Activated effector memory CD4-positive, alpha-beta T cell treated with Interleukin-2 at 50 U/mL for 16 hours (primary cell): ENCODE results near the gene PAWR.
"Not testable (repeated sequence)": the region's sequence is repeated elsewhere in the genome, so short reads cannot be mapped to it uniquely, and the experiment has no call there.

Experiments
- DNase-seq: peaks from one replicate; pipeline ENCODE4 v3.0.0-alpha.2; 2020

The PAWR gene

DNA sequence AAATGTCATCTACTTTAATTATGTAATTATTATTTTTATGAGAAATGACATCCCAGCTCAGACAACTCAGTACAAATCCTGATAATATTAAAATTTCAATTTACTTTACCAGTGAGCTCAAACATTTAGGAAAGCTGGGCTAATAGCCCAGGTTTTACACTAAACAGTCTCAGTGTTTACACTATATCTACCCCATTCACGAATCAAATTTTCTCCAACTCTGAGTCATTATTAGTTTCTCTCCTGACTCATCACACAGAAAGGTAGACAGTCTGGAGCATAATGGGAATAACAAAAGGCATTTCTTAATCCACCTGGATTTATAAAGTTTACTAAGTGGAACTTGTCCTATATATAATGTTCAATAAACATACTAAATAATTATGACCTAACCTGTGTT lies 5.7 kb downstream of the PAWR start:
- DNase-seq: no peak

DNA sequence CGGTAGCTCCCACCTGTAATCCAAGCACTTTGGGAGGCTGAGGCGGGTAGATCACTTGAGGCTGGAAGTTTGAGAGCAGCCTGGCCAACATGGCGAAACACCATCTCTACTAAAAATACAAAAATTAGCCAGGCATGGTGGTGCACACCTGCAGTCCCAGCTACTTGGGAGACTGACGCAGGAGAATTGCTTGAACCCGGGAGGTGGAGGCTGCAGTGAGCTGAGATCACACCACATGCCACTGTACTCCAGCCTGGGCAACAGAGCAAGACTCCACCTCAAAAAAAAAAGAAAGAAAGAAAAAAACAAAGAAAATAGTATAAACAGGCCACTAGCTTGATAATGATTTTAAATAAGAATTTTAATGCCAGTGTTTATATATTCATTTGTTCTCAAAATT lies 6.4 kb downstream of the PAWR start:
- not testable (repeated sequence) for DNase-seq

DNA sequence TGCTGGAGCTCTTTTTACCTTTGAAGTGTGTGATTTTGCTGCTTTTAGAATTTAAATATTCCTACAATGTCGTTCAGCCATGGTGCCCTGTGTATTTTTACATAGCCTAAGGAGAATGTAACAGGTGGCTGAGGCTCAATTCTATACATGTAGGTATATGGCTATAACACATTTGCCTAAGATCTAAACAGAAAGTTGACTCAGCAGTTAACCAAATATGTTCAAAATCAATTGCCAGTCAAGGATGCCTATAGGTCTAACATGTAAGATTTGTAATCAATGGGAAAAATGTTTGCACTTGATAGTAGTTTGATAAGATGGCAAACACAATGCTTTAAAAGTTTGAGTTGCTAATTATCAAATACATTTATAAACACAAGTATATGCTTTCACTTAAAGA lies 8.2 kb downstream of the PAWR start:
- no peak for DNase-seq

DNA sequence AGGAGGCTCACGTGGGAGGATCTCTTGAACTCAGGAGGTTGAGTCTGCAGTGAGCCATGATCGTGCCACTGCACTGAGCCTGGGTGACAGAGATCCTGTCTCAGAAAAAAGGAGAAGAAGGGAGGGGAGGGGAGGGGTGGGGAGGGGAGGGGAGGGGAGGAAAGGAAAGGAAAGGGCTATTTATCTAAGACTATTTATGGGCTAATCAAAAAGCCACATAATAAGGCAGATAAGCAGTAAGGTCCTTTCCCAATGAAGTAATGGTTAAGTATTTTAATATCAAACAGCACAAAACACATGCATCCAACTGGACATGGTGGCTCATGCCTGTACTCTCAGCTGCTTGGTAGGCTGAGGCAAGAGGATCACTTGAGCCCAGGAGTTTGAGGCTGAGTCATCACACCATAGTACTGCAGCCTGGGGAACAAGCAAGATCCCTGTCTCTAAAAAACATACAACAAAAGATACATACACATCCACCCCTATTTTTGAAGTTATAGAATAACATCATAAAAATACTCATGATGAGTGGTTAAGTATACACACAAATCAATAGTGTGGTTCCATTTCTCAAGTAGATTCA lies 9.7 kb downstream of the PAWR start:
- DNase-seq: no peak

DNA sequence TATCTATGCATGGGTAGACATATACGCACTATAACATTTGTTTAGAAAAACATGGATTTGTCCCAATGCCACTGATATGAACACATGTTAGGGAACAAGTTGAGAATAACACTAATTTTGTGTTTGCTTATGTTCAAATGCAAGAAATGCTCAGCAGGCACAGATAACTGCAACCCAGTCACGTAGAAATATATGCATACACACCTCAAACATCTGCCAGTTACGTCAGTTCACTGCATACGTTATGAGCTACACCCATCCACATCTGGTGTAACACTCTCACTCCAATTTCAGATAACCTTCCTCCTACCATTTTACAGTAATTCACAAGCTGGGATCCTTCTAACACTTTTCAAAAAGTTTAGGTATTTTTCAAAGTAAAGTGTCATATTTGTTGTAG lies 10.7 kb downstream of the PAWR start:
- no peak for DNase-seq

DNA sequence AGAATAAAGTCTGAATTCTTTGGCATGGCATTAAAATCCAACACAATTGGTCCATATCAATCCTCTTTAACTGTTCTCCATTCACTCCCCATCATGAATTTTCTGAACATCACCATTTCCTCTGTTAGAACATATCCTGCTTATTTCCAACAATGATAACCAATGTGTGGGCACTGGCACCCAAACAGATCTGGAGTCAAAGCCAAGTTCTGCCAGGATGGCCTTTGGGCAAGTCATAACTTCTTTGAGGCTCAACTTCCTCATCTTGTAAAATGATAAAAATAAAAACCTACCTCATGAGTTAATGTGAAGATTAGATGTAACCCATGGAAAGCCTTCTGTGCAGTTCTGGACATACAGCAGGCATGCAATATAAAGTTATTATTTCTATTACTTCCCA lies 12.5 kb downstream of the PAWR start:
- DNase-seq: no peak

DNA sequence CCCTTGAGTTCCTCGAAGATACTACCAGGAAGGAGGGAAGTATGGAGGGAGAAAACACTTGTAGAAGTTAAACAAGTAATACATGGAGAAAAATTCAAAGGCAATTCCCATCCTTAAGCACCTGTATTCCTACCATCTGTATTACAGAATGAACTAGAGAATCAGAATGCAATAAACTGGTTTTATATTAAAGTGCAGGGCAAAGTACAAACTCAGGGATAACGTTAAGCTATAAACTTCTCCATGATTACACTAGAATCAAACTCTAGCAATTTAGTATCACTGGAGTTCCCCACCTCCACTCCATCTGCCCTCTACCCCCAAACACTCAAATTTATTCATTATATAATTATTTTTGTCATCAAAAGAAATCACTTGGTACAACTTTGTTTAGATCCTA lies 13.1 kb downstream of the PAWR start:
- DNase-seq: no peak

DNA sequence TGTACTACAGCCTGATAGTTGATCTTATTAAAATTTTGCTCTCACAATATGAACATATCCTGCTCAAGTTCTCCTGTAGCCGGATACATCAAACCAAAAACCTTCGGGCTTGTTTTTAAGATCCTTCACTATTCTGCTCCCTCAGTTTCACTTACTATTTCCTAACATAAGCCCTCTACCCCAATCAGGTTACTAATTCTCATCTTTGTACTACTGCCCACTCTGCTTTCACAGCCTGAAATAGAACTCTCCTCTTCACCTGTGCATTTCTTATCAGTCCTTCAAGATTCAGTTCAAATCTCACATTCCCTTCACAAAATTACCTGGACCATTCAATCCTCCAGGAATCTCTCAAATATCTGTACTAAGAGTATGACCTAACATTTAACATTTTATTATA lies 14.2 kb downstream of the PAWR start:
- no peak for DNase-seq

DNA sequence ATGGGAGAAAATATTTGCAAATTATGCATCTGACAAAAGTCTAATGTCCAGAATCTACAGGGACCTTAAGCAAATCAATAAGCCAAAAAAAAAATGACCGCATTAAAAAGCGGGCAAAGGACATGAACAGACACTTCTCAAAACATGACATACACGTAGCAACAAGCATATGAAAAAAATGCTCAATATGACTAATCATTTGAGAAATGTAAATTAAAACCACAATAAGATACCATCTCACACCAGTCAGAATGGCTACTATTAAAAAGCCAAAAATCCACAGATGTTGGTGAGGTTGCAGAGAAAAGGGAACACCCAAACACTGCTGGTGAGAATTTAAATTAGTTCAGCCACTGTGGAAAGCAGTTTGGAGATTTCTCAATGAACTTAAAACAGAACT lies 16.1 kb downstream of the PAWR start:
- no peak for DNase-seq

DNA sequence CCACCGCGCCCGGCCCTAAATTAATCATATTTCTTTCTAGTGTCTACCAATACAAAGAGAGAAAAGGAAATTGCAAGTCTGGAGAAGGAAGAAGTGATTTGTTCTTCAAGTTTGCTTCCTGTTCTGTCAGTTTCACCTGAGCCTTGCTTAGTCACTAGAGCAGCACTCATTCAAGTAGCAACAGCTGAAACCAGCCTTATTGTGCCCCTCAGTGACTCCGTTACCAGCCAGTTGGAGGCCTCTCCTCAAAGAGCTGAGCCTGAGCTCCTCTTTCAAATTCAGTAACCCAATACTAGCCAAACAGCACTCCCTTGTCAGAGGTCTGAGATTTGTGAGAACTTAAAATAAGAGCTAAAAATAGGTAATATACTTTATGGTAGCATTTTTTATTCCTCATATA lies 17.4 kb downstream of the PAWR start:
- no peak for DNase-seq

DNA sequence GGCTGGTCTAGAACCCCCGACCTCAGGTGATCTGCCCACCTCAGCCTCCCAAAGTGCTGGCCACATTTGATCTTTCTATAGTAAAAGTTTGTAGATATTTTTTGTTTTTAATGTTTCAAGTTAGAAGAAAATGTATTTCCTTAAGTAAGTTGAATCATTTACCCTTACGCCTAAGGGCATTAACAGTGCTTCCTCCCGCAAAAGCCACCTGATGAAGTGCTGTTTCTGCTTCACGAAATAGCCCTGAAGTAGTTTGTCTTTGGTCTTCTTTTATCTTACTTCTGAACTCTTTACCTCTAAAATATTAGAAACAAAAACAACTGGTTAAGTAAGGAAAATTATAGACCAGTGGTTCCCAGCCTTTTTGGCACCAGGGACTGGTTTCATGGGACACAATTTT lies 22.7 kb downstream of the PAWR start:
- no peak for DNase-seq

DNA sequence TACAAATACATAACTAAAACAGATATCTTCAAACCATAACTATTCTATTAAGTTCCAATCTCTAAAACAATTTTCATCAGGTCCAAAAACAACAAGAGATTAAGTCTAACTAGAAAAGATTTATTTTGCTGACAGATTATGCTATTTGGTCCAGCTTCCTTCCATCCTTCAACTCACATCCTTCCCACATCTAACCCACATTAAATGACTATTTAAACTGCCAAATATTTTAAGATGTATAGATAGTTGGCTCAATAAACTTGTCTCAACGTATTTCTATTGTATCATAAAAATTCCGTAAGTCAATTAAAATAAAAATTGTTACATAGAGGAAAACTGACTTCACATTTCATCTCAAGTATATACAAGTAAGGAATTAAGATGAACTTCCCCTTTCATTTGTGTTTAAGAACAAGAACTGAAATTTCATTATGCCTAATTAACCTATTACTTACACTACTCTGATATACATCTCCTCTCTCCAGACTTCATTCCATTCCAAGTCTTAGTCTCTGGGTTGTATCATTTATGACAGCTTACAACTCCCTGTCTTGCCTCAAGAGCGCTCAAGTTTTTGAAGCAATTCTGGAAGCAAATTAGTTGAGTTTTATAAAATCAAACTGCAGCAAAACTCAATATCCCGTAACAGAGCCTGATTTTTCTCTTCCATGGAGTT lies 25.4 kb downstream of the PAWR start:
- DNase-seq: no peak

DNA sequence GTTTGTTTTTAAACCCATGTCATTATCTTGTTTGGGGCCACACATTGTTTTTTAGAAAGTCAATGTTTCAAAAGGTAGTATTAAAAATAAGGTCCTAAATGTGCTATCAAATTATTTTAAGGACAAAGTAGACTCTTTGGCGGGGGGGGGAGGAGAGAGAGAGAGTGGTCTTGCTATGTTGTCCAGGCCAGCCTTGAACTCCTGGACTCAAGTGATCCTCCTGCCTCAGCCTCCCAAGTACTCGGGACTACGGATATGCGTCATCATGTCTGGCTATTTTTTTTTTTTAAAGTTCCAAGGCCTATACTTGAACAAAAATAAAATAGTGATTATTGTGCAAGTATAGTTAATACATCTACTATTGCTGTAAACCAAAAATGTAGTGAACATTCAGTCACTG lies 26.2 kb downstream of the PAWR start:
- DNase-seq: no peak

DNA sequence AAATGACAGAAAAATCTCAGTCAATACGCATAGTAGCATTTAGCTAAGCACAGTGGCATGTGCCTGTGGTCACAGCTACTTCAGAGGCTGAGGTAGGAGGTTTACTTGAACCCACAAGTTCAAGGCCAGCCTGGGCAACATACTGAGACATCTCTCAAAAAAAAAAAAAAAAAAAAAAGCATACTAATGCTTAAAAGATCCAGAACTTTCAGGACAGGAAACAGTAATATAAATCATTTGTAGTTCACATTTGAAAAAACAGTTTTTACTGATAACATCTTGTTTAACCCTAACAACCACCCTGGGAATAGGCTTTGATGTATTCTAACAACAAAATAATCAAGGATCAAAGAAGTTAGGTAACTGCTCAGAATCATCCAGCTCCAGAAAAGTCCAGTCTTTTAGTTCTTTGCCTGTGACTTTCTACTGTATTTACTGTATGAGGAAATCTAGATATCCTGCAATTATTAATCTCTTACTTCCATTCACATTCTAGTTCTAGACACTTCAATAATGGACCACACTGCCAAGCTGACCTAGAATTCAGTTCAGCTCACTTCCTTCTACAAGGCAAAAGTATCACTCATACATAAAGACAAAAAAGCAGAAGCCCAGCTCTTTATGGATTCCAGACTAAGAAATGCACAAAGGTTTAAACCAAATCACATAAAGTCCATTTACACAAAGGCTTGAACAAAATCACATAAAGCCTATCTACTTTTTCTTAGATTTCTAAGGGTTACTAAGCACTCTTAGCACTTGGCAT lies 28.5 kb downstream of the PAWR start:
- no peak for DNase-seq

DNA sequence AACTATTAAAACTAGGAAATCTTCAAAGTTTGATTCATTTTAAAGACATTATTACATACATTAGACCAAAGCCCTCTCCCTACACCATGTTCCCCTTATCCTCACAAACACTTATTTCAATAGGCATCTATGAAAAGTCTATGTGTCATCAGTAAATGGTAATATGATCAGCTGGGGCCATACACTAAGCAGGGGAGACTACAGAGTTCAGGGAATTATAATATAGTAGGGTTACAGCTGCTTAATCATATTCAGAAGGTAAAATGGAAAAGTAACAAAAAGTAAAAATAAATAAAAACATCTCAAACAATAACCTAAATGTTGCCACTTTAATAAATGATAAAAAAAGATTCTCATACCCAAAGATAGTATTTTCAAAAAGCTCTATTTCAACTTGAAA lies 29.1 kb downstream of the PAWR start:
- no peak for DNase-seq

DNA sequence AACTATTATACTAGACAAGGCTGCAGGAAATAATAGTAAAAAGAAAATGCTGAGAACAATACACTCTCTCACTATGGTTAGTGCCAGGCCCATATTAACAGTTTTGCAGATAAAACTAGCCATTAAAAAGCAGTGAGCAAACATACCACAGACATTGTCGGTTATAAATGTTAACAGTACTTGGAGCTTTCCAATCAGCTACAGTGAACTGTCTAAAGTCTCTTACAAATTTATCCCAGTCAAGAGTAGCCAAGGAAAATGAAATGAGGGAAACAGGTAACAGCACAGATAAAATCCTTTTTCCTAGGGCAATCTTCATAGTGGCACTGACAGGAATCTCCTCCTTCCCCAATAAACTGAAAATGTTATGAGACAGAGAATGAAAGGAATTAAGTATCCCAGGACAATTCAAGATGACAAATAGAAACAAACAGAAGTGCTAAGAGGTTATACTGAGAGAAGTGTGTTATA lies 30.8 kb downstream of the PAWR start:
- no peak for DNase-seq

DNA sequence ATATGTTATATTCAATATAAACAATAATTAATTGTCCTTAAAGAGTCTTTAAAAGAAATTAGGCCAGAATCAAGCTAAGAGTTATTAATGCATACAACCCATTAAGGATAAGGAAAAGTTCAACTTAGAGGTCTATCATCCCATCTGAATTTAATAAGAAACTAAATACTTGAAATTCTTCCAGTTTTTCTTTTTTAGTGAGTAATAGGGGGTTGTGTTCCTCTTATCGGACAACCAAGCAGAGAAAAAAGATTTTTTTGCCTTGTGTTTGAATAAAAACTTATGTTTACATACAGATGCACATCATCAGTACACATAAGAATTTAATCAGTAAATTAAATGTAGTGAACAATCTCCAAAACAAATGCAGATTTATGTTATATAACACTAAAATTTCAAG lies 32.5 kb downstream of the PAWR start:
- no peak for DNase-seq

DNA sequence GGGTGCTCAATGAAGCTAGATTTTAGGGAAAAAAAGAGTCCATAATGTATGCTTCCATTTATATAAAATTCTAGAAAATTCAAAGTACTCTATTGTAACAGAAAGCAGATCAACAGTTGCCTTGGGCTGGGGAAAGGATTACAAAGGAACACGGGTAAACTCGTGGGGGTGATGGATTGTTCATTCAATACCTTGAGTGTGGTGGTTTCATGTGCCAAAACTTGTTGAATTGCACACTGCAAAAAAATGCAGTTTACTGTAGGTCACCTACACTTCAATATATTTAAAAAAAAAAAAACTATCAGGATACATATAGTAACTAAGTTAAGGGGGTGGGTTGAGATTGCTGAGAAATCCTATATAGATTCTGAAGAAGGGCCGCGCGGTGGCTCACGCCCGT lies 33.6 kb downstream of the PAWR start:
- no peak for DNase-seq

DNA sequence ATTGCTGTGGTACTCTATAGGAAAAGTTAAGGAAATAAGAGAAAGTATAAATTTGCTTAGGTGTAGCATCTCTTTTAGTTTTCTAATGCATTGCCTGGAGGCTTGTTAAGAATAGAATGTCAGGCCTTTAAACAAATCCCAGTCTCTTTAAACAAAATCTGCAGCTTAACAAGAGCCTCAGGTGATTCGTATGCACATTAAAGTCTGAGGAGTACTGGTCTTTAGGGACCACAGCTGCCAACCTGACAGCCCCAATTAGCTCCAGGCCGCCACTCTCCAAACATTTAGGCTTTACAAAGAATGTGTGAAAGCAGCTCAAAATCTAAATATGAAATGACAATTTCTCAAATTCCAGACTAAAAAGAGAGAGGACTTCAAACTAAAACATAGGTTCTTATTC lies 35.7 kb downstream of the PAWR start:
- no peak for DNase-seq

DNA sequence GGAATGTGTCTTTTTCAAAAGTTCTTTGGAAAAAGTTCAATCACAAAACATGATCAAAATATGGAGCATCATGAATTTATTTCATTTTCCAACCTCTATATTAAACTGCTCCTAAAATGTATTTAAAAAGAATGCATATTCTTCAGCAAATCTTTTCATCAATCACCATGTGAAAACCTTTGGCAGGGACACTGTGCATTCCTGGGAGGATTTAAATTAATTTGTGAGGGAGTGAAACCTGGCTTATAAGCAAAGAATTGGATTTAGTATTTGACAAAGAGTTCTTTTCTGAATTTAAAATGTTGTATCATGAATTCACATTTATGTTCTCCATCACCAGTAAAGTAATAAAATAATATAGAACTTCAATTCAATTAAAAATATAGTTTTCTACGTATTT lies 38.2 kb downstream of the PAWR start:
- DNase-seq: no peak

DNA sequence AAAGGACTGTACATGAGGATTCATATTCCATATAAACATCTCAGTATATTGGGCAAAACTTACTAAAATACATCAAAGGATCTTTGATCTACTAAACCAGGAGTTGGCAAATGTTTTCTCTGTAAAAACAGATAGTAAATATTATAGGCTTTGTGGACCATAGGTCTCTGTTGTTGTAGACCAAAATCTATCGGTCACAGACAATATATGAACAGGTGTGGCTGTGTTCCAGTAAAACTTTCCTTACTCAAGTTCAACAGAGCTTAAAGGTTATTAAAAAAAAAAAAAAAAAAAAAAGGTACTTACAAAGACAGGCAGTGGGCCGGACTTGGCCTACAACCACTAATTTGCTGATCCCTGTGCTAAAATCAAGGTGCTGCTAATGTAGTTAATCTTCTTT lies 40.3 kb downstream of the PAWR start:
- DNase-seq: no peak

DNA sequence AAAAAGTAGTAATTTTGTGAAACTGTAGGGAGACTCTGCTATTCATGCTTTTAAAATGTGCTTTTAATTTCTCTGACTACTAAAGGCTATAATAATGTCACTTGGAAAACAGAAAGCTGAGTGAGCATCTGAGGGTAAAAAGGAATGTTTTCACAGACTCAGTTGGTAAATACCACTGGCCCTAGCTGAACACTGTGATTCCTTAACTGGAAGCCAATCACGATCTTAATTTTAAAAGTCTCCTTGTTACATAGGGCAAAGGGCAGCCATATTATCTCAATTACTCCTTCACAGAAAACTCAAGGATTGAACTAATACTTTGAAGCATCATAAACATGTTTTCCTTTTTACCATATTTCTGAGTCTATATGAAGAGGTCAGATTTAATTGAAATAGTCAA lies 41.9 kb downstream of the PAWR start:
- no peak for DNase-seq

DNA sequence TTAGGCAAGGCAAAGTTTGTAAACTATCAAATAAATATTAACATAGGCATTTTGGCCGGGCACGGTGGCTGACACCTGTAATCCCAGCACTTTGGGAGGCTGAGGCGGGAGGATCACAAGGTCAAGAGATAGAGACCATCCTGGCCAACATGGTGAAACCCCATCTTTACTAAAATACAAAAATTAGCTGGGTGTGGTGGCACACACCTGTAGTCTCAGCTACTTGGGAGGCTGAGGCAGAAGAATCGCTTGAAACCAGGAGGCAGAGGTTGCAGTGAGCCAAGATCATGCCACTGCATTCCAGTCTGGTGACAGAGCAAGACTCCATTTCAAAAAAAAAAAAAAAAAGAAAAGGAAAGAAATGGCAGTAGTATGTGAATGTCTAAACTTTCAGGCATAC lies 43.9 kb downstream of the PAWR start:
- DNase-seq: not testable (repeated sequence)

DNA sequence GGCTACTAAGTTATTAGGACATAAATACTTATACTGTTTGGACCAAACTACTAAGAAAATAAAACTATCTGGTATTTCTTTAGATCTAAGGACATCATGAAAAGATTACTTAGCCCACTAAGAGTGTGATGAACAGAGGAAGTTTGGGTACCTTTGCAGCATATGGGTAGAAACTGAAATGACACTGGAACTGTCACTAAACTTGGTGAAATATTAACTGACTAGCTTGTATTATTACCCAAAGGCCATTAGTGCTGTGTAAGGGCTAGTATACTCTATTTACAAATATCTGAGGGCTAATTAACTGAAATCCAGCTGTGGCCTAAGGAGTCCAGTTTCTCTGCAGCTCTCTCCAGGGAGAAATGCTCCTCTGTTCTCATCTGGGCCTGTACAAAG lies 45.5 kb downstream of the PAWR start:
- DNase-seq: no peak
